Astrocyte (in vitro differentiated cells and primary cell): Measurements from ENCODE around the gene RNF121. TPM values are rescaled to one million over a fixed set of nuclear protein-coding genes. Genes with fewer than 3 reads are reported as not detected.
"Not testable (repeated sequence)": the region's sequence is repeated elsewhere in the genome, so short reads cannot be mapped to it uniquely, and the experiment has no call there.

Experiments
- DNase-seq: peaks from one replicate; pipeline ENCODE4 v3.0.0-alpha.2; 2010; ENCODE audit warnings: low read depth
- FAIRE-seq: peaks from 2 replicates; lab custom pipeline; 2011; peaks lifted over from hg19 to GRCh38; lab: Jason Lieb, UNC
- H2AFZ ChIP-seq: 2 replicates; pipeline ENCODE4 v1.6.0; 2012; ENCODE audit warnings: low read depth, low read length, inconsistent platforms
- H3K27ac ChIP-seq: 2 replicates; pipeline ENCODE4 v1.5.1; 2011; ENCODE audit warnings: low read depth, low read length, inconsistent platforms
- H3K27me3 ChIP-seq: 2 replicates; pipeline ENCODE4 v1.6.0; 2011; ENCODE audit warnings: low read length, inconsistent platforms; ENCODE audit not compliant: insufficient read depth
- H3K36me3 ChIP-seq: 2 replicates; pipeline ENCODE4 v1.5.1; 2011; ENCODE audit warnings: low read length, inconsistent platforms; ENCODE audit not compliant: insufficient read depth
- H3K4me1 ChIP-seq: 2 replicates; pipeline ENCODE4 v1.5.1; 2011; ENCODE audit warnings: low read length, inconsistent platforms; ENCODE audit not compliant: insufficient read depth
- H3K4me2 ChIP-seq: 2 replicates; pipeline ENCODE4 v1.6.0; 2012; ENCODE audit warnings: low read length, inconsistent platforms
- H3K4me3 ChIP-seq: 2 replicates; pipeline ENCODE4 v1.5.1; 2011; ENCODE audit warnings: low read depth, mild to moderate bottlenecking, low read length, inconsistent platforms; ENCODE audit not compliant: insufficient read depth
- H3K79me2 ChIP-seq: 2 replicates; pipeline ENCODE4 v1.6.0; 2012; ENCODE audit warnings: mild to moderate bottlenecking, low read length, inconsistent platforms; ENCODE audit not compliant: insufficient read depth
- H3K9ac ChIP-seq: 2 replicates; pipeline ENCODE4 v1.6.0; 2012; ENCODE audit warnings: mild to moderate bottlenecking, low read length, inconsistent platforms
- H3K9me3 ChIP-seq: 2 replicates; pipeline ENCODE4 v1.5.1; 2012; ENCODE audit warnings: low read depth, mild to moderate bottlenecking, low read length, inconsistent platforms; ENCODE audit not compliant: insufficient read depth
- H4K20me1 ChIP-seq: 2 replicates; pipeline ENCODE4 v1.6.0; 2012; ENCODE audit warnings: low read length, inconsistent platforms; ENCODE audit not compliant: insufficient read depth
- H3K27ac Mint-ChIP-seq: one replicate; pipeline ENCODE4 v1.8.0; 2021; ENCODE audit warnings: mild to moderate bottlenecking, mixed read lengths; ENCODE audit not compliant: unreplicated experiment
- H3K27me3 Mint-ChIP-seq: one replicate; pipeline ENCODE4 v1.8.0; 2021; ENCODE audit warnings: low read depth, mixed read lengths; ENCODE audit not compliant: unreplicated experiment
- H3K36me3 Mint-ChIP-seq: one replicate; pipeline ENCODE4 v1.8.0; 2021; ENCODE audit warnings: low read depth, mixed read lengths; ENCODE audit not compliant: unreplicated experiment
- H3K4me1 Mint-ChIP-seq: one replicate; pipeline ENCODE4 v1.8.0; 2021; ENCODE audit warnings: low read depth, mixed read lengths; ENCODE audit not compliant: unreplicated experiment
- H3K4me3 Mint-ChIP-seq: one replicate; pipeline ENCODE4 v1.8.0; 2021; ENCODE audit warnings: mild to moderate bottlenecking, moderate library complexity, mixed read lengths; ENCODE audit not compliant: unreplicated experiment
- H3K9me3 Mint-ChIP-seq: one replicate; pipeline ENCODE4 v1.8.0; 2021; ENCODE audit warnings: mild to moderate bottlenecking, mixed read lengths; ENCODE audit not compliant: unreplicated experiment
- EZH2 ChIP-seq: IDR thresholded peaks from 2 replicates; pipeline ENCODE4 v1.6.1; 2012; ENCODE audit warnings: mild to moderate bottlenecking, low read length, inconsistent platforms; ENCODE audit not compliant: insufficient read depth
- total RNA-seq: library from RNA; stranded (reverse); gene quantifications from 2 replicates; pipeline ENCODE4 v1.2.1, GENCODE V29; 2021
- TF ChIP-seq, protein P1 (sequence below): IDR thresholded peaks from 2 replicates; pipeline ENCODE4 v1.5.1; 2011; ENCODE audit warnings: low read depth, mild to moderate bottlenecking, inconsistent platforms, low read length, moderate library complexity; ENCODE audit not compliant: insufficient read depth

The RNF121 gene
- total RNA-seq, 1 donor from 2014 or later = 73.4 TPM

DNA sequence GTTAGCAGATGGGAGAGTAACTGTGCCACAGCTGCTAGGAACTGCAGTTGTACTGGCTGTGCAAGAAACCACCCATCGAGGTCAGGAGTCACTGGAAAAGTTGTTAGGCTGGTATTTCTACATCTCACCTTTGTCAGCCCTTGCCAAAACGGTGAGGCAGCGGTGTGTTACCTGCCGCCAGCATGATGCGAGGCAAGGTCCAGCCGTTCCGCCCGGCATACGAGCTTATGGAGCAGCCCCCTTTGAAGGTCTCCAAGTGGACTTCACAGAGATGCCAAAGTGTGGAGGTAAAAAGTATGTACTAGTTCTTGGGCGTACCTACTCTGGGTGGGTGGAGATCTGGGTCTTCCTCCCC, 16.9 kb upstream of the RNF121 start:
- not testable (repeated sequence) for DNase-seq, FAIRE-seq, H3K4me1 ChIP-seq, H3K4me3 ChIP-seq, H3K9me3 Mint-ChIP-seq, H3K27ac ChIP-seq, H3K79me2 ChIP-seq, H3K27me3 ChIP-seq, H3K9me3 ChIP-seq, H3K36me3 Mint-ChIP-seq, H3K27me3 Mint-ChIP-seq, H3K27ac Mint-ChIP-seq, H3K4me3 Mint-ChIP-seq, H3K4me2 ChIP-seq, H3K36me3 ChIP-seq, H4K20me1 ChIP-seq, H3K9ac ChIP-seq, H3K4me1 Mint-ChIP-seq, H2AFZ ChIP-seq

DNA sequence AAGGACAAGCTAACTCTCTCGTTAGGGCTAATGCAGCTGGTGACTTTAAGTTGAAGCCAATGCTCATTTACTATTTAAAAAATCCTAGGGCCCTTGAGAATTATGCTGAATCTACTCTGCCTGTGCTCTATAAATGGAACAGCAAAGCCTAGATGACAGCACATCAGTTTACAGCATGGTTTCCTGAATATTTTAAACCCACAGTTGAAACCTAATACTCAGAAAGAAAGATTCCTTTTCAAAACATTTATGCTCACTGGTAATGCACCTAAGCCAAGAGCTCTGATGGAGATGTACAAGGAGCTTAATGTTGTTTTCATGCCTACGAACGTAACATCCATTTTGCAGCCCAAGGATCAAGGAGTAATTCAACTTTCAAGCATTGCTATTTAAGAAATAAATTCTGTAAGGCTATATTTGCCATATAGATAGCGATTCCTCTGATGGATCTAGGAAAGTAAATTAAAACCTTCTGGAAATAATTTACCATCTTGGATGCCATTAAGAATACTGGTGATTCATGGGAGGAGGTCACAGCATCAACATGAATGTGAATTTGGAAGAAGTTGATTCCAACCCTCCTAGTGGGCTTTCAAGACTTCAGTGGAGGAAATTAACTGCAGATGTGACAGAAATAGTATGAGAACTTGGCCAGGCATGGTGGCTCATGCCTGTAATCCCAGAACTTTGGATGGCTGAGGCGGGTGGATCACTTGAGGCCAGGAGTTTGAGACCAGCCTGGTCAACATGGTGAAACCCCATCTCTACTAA, 14.9 kb upstream of the RNF121 start:
- H3K4me2 ChIP-seq = no peak overlapping the region
- DNase-seq (peak; percentile 27), FAIRE-seq (no peak)
- Mint-ChIP-seq H3K4me1 (peaks cover 3% of the 10 kb centered on the region), H3K4me3 (no peak overlapping the region), H3K27ac (no peak overlapping the region), H3K27me3 (no peaks in the 10 kb centered on the region), H3K36me3 (peaks cover 15% of the 10 kb centered on the region), H3K9me3 (no peaks in the 10 kb centered on the region)
- no peaks in the 10 kb centered on the region for H3K79me2 ChIP-seq
- no peak overlapping the region for H3K27ac ChIP-seq
- H3K36me3 ChIP-seq = peaks cover 9% of the 10 kb centered on the region
- no peak overlapping the region for H3K4me3 ChIP-seq
- H2AFZ ChIP-seq = no peak overlapping the region
- no peak overlapping the region for H3K9ac ChIP-seq
- TF ChIP-seq, protein P1, sequence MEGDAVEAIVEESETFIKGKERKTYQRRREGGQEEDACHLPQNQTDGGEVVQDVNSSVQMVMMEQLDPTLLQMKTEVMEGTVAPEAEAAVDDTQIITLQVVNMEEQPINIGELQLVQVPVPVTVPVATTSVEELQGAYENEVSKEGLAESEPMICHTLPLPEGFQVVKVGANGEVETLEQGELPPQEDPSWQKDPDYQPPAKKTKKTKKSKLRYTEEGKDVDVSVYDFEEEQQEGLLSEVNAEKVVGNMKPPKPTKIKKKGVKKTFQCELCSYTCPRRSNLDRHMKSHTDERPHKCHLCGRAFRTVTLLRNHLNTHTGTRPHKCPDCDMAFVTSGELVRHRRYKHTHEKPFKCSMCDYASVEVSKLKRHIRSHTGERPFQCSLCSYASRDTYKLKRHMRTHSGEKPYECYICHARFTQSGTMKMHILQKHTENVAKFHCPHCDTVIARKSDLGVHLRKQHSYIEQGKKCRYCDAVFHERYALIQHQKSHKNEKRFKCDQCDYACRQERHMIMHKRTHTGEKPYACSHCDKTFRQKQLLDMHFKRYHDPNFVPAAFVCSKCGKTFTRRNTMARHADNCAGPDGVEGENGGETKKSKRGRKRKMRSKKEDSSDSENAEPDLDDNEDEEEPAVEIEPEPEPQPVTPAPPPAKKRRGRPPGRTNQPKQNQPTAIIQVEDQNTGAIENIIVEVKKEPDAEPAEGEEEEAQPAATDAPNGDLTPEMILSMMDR = no peak
- TF ChIP-seq EZH2 = no peak
- no peaks in the 10 kb centered on the region for H3K9me3 ChIP-seq
- H4K20me1 ChIP-seq = no peaks in the 10 kb centered on the region
- H3K4me1 ChIP-seq = no peaks in the 10 kb centered on the region
- no peaks in the 10 kb centered on the region for H3K27me3 ChIP-seq

DNA sequence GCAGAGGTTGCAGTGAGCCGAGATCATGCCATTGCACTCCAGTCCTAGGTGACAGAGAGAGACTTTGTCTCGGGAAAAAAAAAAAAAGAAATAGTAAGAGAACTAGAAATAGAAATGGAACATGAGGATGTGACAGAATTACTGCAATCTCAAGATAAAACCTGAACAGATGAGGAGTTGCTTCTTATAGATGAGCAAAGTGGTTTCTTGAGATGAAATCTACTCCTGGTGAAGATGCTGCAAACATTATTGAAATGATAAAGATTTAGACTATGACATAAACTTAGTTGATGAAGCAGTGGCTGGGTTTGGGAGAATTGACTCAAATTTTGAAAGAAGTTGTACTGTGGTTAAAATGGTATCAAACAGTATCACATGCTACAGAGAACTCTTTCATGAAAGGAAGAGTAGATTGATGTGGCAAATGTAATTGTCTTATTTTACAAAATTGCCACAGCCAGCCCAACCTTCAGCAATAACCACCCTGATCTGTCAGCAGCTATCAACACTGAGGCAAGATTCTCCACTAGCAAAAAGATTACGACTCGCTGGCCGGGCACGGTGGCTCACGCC, 14.1 kb upstream of the RNF121 start:
- FAIRE-seq = no peak

More for the DNA sequence above, 14.1 kb upstream of the RNF121 start:
- H3K9ac ChIP-seq = no peak overlapping the region
- no peak overlapping the region for H2AFZ ChIP-seq
- no peaks in the 10 kb centered on the region for H3K9me3 ChIP-seq
- H3K27me3 ChIP-seq = no peaks in the 10 kb centered on the region
- H3K4me2 ChIP-seq = no peak overlapping the region
- H3K27ac ChIP-seq = no peak overlapping the region
- no peaks in the 10 kb centered on the region for H3K79me2 ChIP-seq
- Mint-ChIP-seq H3K27me3 (no peaks in the 10 kb centered on the region), H3K4me3 (no peak overlapping the region), H3K4me1 (no peaks in the 10 kb centered on the region), H3K9me3 (no peaks in the 10 kb centered on the region), H3K27ac (no peak overlapping the region), H3K36me3 (peaks cover 15% of the 10 kb centered on the region)
- TF ChIP-seq, protein P1 = no peak
- TF ChIP-seq EZH2 = no peak
- no peaks in the 10 kb centered on the region for H3K4me1 ChIP-seq
- H4K20me1 ChIP-seq = no peaks in the 10 kb centered on the region
- no peak overlapping the region for H3K4me3 ChIP-seq
- peaks cover 9% of the 10 kb centered on the region for H3K36me3 ChIP-seq
- no peak for DNase-seq
